ENCODE data around the gene DEGS2.
"Not testable (repeated sequence)": the region's sequence is repeated elsewhere in the genome, so short reads cannot be mapped to it uniquely, and the experiment has no call there.

The DEGS2 gene

GRCh38 chr14:100159094-100159864 is at the start of gene DEGS2:
DEGS2 (minus strand) TSS chr14:100159645; CDS start chr14:100159587, 58 bp downstream.
- intact Hi-C loops (cut with DNase I): no loop called here
- peak in 1 of 10 donors; percentile 83 for DNase-seq

- intact Hi-C loops (cut with DNase I); DNase-seq: not testable (repeated sequence)
Observed at GRCh38 chr14:100208136-100208535, 48.7 kb upstream of the DEGS2 start.

GRCh38 chr14:100207588-100207987 is 48.1 kb upstream of the DEGS2 start:
- intact Hi-C loops (cut with DNase I); DNase-seq: not testable (repeated sequence)

DNA sequence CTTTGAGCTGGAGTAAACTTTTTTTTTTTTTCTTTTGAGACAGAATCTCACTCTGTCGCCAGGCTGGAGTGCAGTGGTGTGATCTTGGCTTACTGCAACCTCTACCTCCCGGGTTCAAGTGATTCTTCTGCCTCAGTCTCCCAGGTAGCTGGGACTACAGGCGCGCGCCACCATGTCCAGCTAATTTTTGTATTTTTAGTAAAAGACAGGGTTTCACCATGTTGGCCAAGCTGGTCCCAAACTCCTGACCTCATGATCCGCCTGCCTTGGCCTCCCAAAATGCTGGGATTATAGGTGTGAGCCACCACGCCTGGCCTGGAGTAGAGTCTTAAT is 45.4 kb upstream of the DEGS2 start:
- intact Hi-C loops (cut with DNase I); DNase-seq: not testable (repeated sequence)

- intact Hi-C loops (cut with DNase I): no loop called here
- no peak for DNase-seq
Observed at GRCh38 chr14:100203962-100204834, 44.8 kb upstream of the DEGS2 start.

- DNase-seq: no peak
- intact Hi-C loops (cut with DNase I): no loop called here
Observed at GRCh38 chr14:100203146-100203545, 43.7 kb upstream of the DEGS2 start.

GRCh38 chr14:100202712-100203111 is 43.3 kb upstream of the DEGS2 start:
- intact Hi-C loops (cut with DNase I): no loop called here

GRCh38 chr14:100201701-100202100 is 42.3 kb upstream of the DEGS2 start:
- intact Hi-C loops (cut with DNase I): no loop called here
- no peak for DNase-seq

More at GRCh38 chr14:100202712-100203111, 43.3 kb upstream of the DEGS2 start:
- DNase-seq: no peak

DNA sequence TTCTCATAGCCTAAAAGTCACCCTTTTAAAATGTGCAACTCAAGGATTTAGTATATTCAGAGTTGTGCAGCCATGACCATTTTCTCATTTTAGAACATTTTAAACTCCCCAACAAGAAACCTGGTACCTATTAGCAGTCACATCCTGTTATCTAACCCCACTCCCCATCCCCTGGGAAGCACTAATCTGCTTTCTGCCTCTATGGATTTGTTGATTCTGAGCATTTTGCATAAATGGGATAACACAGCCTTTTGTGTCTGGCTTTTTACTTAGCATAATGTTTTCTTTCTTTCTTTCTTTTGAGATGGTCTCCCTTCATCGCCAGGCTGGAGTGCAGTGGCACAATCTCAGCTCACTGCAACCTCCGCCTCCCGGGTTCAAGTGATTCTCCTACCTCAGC is 40.9 kb upstream of the DEGS2 start:
- intact Hi-C loops (cut with DNase I): no loop called here
- no peak for DNase-seq

GRCh38 chr14:100199240-100199860 is 39.9 kb upstream of the DEGS2 start:
- no peak for DNase-seq
- intact Hi-C loops (cut with DNase I): no loop called here

DNA sequence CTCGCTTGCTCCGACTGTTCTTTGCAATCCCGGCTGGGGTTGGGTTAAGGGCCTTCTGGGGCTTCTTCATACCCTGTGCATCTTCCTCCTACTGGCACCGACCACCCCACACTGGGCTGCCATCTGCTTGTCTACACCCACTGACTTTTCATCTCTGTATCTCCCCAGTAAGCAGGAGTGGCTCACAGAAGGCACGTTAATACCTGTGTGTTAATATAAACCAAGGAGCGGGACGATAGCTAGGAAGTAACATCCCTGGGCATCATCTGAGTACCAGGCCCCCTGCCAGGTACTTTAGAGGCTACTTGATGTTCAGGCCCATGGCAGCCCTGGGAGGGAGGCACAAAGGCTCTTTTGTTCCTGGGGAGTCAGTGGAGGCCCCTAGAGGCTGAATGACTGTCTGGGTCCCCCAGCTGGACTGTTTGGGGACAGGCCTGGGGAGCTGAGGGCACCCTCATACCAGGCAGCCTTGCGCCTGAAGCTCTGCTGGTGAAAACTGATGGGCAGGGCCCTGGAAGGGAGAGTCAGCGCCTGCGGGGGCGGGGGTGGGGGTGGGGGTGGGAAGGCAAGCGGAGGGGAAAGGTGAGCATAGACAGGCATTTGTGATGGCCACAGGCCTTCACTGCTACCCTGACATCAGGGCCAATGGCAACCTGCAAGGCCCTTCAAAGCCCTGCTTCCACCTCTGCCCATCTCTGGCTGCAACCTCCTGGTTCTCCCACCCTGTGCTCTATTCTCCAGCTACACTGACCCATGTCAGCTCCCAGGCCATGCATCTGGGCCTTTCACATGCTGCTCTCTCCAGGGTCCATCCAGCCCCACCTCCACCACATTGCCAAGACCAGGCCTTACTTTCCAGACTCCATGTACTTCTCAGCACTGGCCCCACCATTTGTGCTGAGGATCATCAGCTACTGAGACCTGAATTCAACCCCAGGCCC is 34.2 kb upstream of the DEGS2 start:
- DNase-seq: peak in 7 of 10 donors; percentile 21 to 93 (median 47)
- intact Hi-C loops (cut with DNase I): loop anchor here (2.0 kb wide), 1 partner anchor 19 kb away; no protein-coding TSS in a partner anchor

GRCh38 chr14:100192672-100193416 is 33.4 kb upstream of the DEGS2 start:
- intact Hi-C loops (cut with DNase I): loop anchor here (1.0 kb wide), 1 partner anchor 211 kb away; no protein-coding TSS in a partner anchor
- DNase-seq: peak; percentile 96 to 100 (median 99)

DNA sequence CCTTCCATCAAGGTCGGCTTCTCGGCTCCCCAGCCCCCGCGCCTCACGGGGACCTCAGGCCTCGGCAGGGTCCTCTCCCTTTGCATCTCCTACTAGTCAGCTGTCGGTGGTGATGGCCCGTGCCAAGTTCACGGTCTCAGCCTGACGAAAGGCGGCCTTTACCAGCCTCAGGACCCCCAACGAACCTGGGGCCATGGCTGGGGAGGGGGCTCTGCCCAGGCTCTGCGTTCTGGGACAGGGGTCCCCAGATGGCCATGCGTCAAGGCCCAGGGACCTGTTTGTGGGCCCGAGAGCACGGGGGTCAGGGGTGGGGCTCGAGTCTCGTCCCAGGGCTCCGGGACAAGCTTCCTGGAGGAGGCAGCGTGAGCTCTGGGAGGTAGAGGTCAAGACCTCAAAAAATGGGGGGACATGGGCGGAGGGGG is 32.8 kb upstream of the DEGS2 start:
- intact Hi-C loops (cut with DNase I): loop anchor here (1.0 kb wide), 1 partner anchor 210 kb away; no protein-coding TSS in a partner anchor
- DNase-seq: peak in 4 of 10 donors; percentile 14 to 88 (median 47)

- DNase-seq: no peak
- intact Hi-C loops (cut with DNase I): loop anchor here (1.0 kb wide), 1 partner anchor 209 kb away; no protein-coding TSS in a partner anchor
Observed at GRCh38 chr14:100191584-100192249, 32.3 kb upstream of the DEGS2 start.

DNA sequence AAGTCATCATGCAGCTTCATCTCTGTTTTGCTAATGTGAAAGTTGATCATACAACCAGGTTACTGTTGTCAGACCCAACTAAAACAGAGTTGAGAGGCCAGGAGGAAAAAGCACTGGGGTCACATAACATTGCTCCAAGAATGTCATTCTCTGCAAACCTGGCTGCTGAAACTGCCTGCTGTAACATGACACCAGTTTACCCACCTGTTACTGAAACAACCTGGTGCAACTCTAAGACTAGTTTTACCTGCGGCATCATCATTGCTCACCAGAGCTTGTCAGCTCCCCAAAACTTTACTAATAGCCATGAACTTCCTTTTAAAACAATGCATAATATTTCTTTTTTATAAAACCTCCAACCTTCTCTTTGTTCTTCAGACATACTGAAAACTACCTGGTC is 30.7 kb upstream of the DEGS2 start:
- no peak for DNase-seq
- intact Hi-C loops (cut with DNase I): no loop called here

DNA sequence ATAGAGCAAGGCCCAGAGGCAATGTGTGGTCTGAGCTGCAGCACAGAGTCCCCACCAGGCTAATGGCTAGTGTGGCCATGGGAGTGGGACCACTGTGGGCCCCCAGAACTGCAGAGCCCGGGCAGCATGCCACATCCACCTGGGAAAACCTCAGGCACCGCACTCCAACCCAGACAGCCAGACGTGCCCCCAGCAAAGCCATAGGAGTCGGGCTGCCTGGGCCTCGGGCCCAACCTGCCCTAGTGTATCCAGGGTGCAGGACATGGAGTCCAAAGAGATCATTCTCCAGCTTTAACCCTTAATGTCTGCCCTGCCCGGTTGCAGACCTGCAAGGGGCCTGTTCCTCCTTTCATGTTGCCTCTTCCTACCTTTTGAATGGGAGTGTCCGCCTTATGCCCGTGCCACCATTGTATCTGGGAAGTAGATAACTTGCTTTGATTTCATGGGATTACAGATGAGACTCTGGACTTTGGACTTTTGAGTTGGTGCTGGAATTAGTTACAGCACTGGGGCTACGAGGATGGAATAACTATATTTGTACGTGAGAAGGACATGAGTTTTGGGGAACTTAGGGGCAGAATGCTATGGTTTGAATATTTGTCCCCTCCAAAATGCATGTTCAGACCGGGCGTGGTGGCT is 29.1 kb upstream of the DEGS2 start:
- DNase-seq: peak in 1 of 10 donors; percentile 49
- intact Hi-C loops (cut with DNase I): no loop called here

- DNase-seq: peak in 1 of 10 donors; percentile 57
- intact Hi-C loops (cut with DNase I): no loop called here
Observed at GRCh38 chr14:100187247-100187833, 27.9 kb upstream of the DEGS2 start.

Data from posterior cingulate gyrus (tissue), 11 donors.